ENCODE measurements around the gene CARS2. TPM values are rescaled to one million over a fixed set of nuclear protein-coding genes. Genes with fewer than 3 reads are reported as not detected.

CARS2 gene
- total RNA-seq, 1 donor from 2014 or later: 36.0 TPM

DNA sequence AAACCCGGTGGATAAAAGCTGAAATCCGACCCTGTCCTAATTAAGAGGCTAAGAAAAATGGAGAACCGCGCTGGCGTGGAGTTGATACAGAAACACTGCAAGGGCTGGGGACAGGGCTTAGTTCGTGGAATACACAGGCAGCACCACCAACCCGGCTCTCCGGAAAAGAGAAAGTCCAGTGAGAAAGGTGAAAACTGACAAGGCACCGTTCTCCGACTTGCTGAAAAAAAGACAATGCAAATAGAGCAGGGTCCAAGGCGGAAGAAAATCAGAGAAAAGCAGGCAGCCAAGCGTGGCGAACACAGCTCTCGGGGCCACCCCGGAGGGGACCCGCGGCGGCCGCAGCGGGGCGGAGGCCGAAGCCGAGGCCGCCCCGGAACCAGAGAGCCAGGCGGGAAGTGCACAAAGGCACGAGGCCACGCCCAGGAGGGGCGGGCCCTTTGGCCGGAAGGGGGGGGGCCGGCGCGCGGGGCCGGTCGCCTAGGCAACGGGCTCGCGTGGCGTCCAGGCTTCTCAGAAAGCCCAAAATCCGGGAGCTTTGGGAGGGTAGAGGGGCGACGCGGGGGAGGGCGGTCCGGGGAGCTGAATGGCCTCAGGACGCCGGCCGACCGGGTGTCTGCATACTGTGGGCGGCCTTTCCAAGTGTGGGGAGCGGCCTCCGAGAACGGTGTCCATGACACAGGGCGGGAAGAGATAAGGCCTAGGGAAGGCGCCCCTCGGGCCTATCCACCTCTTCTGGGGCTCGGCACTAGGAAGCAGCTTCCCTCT, 6.3 kb upstream of the CARS2 start:
- H3K9me3 Mint-ChIP-seq (ENCODE audit: unreplicated experiment): no peaks in the 10 kb centered on the region
- peaks cover 10% of the 10 kb centered on the region for H3K36me3 Mint-ChIP-seq (ENCODE audit: low read depth, unreplicated experiment)
- peaks cover 20% of the 10 kb centered on the region for H3K4me1 Mint-ChIP-seq (ENCODE audit: unreplicated experiment)
- H3K27me3 Mint-ChIP-seq (ENCODE audit: unreplicated experiment): peaks cover 17% of the 10 kb centered on the region
- H3K4me3 Mint-ChIP-seq (ENCODE audit: unreplicated experiment): peak overlapping the region; percentile 97
- H3K27ac Mint-ChIP-seq (ENCODE audit: unreplicated experiment): peak overlapping the region; percentile 98
- TF ChIP-seq CTCF (IDR thresholded peaks at IDR 0.05; ENCODE audit: unreplicated experiment): no peak
- peak; percentile 80 for DNase-seq (ENCODE audit: low spot score)

GRCh38 chr13:110706570-110707372, 855 bp upstream of the CARS2 start:
- Mint-ChIP-seq H3K4me3 (ENCODE audit: unreplicated experiment) (peak overlapping the region; percentile 88), H3K27ac (ENCODE audit: unreplicated experiment) (peak overlapping the region; percentile 64), H3K4me1 (ENCODE audit: unreplicated experiment) (peaks cover 16% of the 10 kb centered on the region), H3K27me3 (ENCODE audit: unreplicated experiment) (peaks cover 10% of the 10 kb centered on the region), H3K36me3 (ENCODE audit: low read depth, unreplicated experiment) (peaks cover 11% of the 10 kb centered on the region), H3K9me3 (ENCODE audit: unreplicated experiment) (no peaks in the 10 kb centered on the region)
- no peak for DNase-seq (ENCODE audit: low spot score)
- no peak for TF ChIP-seq CTCF (IDR thresholded peaks at IDR 0.05; ENCODE audit: unreplicated experiment)

GRCh38 chr13:110705356-110705825, 525 bp downstream of the CARS2 start:
- Mint-ChIP-seq H3K27ac (ENCODE audit: unreplicated experiment) (peak overlapping the region; percentile 70), H3K9me3 (ENCODE audit: unreplicated experiment) (no peaks in the 10 kb centered on the region), H3K27me3 (ENCODE audit: unreplicated experiment) (peaks cover 10% of the 10 kb centered on the region), H3K4me3 (ENCODE audit: unreplicated experiment) (peak overlapping the region; percentile 95), H3K4me1 (ENCODE audit: unreplicated experiment) (peaks cover 10% of the 10 kb centered on the region), H3K36me3 (ENCODE audit: low read depth, unreplicated experiment) (peaks cover 11% of the 10 kb centered on the region)
- no peak for TF ChIP-seq CTCF (IDR thresholded peaks at IDR 0.05; ENCODE audit: unreplicated experiment)
- no peak for DNase-seq (ENCODE audit: low spot score)

GRCh38 chr13:110702591-110703526, 3.1 kb downstream of the CARS2 start:
- Mint-ChIP-seq H3K36me3 (ENCODE audit: low read depth, unreplicated experiment) (peaks cover 21% of the 10 kb centered on the region), H3K9me3 (ENCODE audit: unreplicated experiment) (no peaks in the 10 kb centered on the region), H3K27ac (ENCODE audit: unreplicated experiment) (no peak overlapping the region), H3K27me3 (ENCODE audit: unreplicated experiment) (peaks cover 10% of the 10 kb centered on the region), H3K4me3 (ENCODE audit: unreplicated experiment) (no peak overlapping the region), H3K4me1 (ENCODE audit: unreplicated experiment) (peaks cover 10% of the 10 kb centered on the region)
- TF ChIP-seq CTCF (IDR thresholded peaks at IDR 0.05; ENCODE audit: unreplicated experiment): no peak
- no peak for DNase-seq (ENCODE audit: low spot score)

All from endothelial cell (in vitro differentiated cells).